Renal pelvis (tissue), 4 donors: ENCODE measurements around the gene SUPT5H. TPM values are rescaled to one million over a fixed set of nuclear protein-coding genes. Genes with fewer than 3 reads are reported as not detected.
"Not testable (repeated sequence)": the region's sequence is repeated elsewhere in the genome, so short reads cannot be mapped to it uniquely, and the experiment has no call there.

Source experiments
- DNase-seq: peaks from one replicate; pipeline ENCODE4 v3.0.0-alpha.2; 2013
- polyA plus RNA-seq, 3 donors: library from polyadenylated mRNA; unstranded; fragments of 120-200 nt; gene quantifications; one replicate each; pipeline ENCODE4 v1.2.1, GENCODE V29; 2013; ENCODE audit not compliant: insufficient read length in 3 of 3

SUPT5H gene
- polyA plus RNA-seq, 3 donors = 149 to 158 (median 149) TPM

GRCh38 chr19:39449116-39449797 is 3.9 kb downstream of the SUPT5H start:
- no peak for DNase-seq

GRCh38 chr19:39451257-39451656 is 5.9 kb downstream of the SUPT5H start:
- DNase-seq = not testable (repeated sequence)

- no peak for DNase-seq
These were observed 18.0 kb downstream of the SUPT5H start for GRCh38 chr19:39463403-39463802.

- no peak for DNase-seq
These were observed 20.8 kb downstream of the SUPT5H start for GRCh38 chr19:39465956-39466747.

- no peak for DNase-seq
These were observed 22.6 kb downstream of the SUPT5H start for GRCh38 chr19:39467941-39468340.

- DNase-seq = no peak
These were observed 23.7 kb downstream of the SUPT5H start for GRCh38 chr19:39469036-39469435.

GRCh38 chr19:39469567-39469966 is 24.2 kb downstream of the SUPT5H start:
- no peak for DNase-seq

GRCh38 chr19:39470724-39471339 is 25.4 kb downstream of the SUPT5H start:
- DNase-seq = no peak

- no peak for DNase-seq
These were observed 26.6 kb downstream of the SUPT5H start for GRCh38 chr19:39471756-39472536.

- DNase-seq = no peak
These were observed 27.5 kb downstream of the SUPT5H start for GRCh38 chr19:39472746-39473442.

- no peak for DNase-seq
These were observed 28.1 kb downstream of the SUPT5H start for GRCh38 chr19:39473443-39473960.

- DNase-seq = peak; percentile 30
These were observed 28.8 kb downstream of the SUPT5H start for GRCh38 chr19:39474139-39474620.

GRCh38 chr19:39475748-39476147 is 30.4 kb downstream of the SUPT5H start:
- DNase-seq = no peak

- DNase-seq = not testable (repeated sequence)
These were observed 34.0 kb downstream of the SUPT5H start for GRCh38 chr19:39479319-39479801.

- DNase-seq = no peak
These were observed 34.5 kb downstream of the SUPT5H start for GRCh38 chr19:39479916-39480315.

GRCh38 chr19:39480337-39481228 is 35.2 kb downstream of the SUPT5H start, which contains the start of gene TIMM50:
Gene TIMM50, plus strand, starts transcription at chr19:39480838. Its CDS starts 16 bp downstream, at chr19:39480854.
- peak; percentile 96 for DNase-seq

- DNase-seq = no peak
These were observed 35.8 kb downstream of the SUPT5H start for GRCh38 chr19:39481229-39481545.

GRCh38 chr19:39481676-39482075 is 36.3 kb downstream of the SUPT5H start:
- no peak for DNase-seq

- no peak for DNase-seq
These were observed 37.8 kb downstream of the SUPT5H start for GRCh38 chr19:39483141-39483540.

GRCh38 chr19:39489756-39490155 is 44.4 kb downstream of the SUPT5H start:
- DNase-seq = no peak
